Measurements from ENCODE around the gene SFXN2. TPM values are rescaled to one million over a fixed set of nuclear protein-coding genes. Genes with fewer than 3 reads are reported as not detected.
A peak's percentile ranks its signal among the peaks of the same experiment; 100 is the strongest.

The SFXN2 gene
- total RNA-seq, 4 donors from 2014 or later, result 1.4 to 7.8 (median 3.6) TPM

GRCh38 chr10:102676534-102677315 lies 37.7 kb upstream of the SFXN2 start:
- Histone ChIP-seq H3K27ac (peak overlapping the region in 3 of 4 donors; percentile 66 to 82 (median 75)), H3K27me3 (no peaks in the 10 kb centered on the region), H3K9me3 (no peaks in the 10 kb centered on the region), H3K36me3 (peaks cover 0 to 7% (median 0%) of the 10 kb centered on the region in 3 donors), H3K4me3 (no peak overlapping the region), H3K4me1 (peaks cover 30 to 71% (median 55%) of the 10 kb centered on the region in 3 donors)
- WGBS, 2 donors, result 57 to 79% methylated on average over 8 to 9 of the region's 9 CpGs
- intact Hi-C loops (cut with DNase I), result no loop called here
- DNase-seq, result no peak
- no peak for TF ChIP-seq POLR2A (IDR thresholded peaks at IDR 0.05)
- TF ChIP-seq CTCF (IDR thresholded peaks at IDR 0.05), result no peak

- Histone ChIP-seq H3K4me1 (peaks cover 30 to 69% (median 55%) of the 10 kb centered on the region in 3 donors), H3K36me3 (peaks cover 0 to 10% (median 0%) of the 10 kb centered on the region in 3 donors), H3K27ac (peak overlapping the region in 2 of 4 donors; percentile 75 to 82), H3K27me3 (no peaks in the 10 kb centered on the region), H3K9me3 (no peaks in the 10 kb centered on the region), H3K4me3 (no peak overlapping the region)
- 78 to 82% methylated on average over 7 to 9 of the region's 9 CpGs for WGBS, 2 donors
- intact Hi-C loops (cut with DNase I), result no loop called here
- DNase-seq, result no peak
- TF ChIP-seq CTCF (IDR thresholded peaks at IDR 0.05) (no peak), POLR2A (IDR thresholded peaks at IDR 0.05) (no peak)
Measured at GRCh38 chr10:102677331-102678067, 36.9 kb upstream of the SFXN2 start.

- Histone ChIP-seq H3K4me3 (no peak overlapping the region), H3K27me3 (no peaks in the 10 kb centered on the region), H3K4me1 (peaks cover 30 to 63% (median 55%) of the 10 kb centered on the region in 3 donors), H3K36me3 (peaks cover 0 to 10% (median 0%) of the 10 kb centered on the region in 3 donors), H3K27ac (peak overlapping the region in 1 of 4 donors; percentile 75), H3K9me3 (no peaks in the 10 kb centered on the region)
- 88 to 93% methylated on average over 9 of the region's 9 CpGs for WGBS, 2 donors
- no peak for DNase-seq
- no peak for TF ChIP-seq CTCF (IDR thresholded peaks at IDR 0.05)
- TF ChIP-seq POLR2A (IDR thresholded peaks at IDR 0.05), result no peak
- intact Hi-C loops (cut with DNase I), result no loop called here
Measured at GRCh38 chr10:102678068-102678400, 36.4 kb upstream of the SFXN2 start.

GRCh38 chr10:102678842-102679289 lies 35.6 kb upstream of the SFXN2 start:
- 6 to 9% methylated on average over 2 to 6 of the region's 9 CpGs for WGBS, 2 donors
- DNase-seq, result no peak
- intact Hi-C loops (cut with DNase I), result no loop called here
- peaks cover 0 to 14% (median 0%) of the 10 kb centered on the region in 3 donors for H3K36me3 ChIP-seq
- peak overlapping the region in 1 of 4 donors; percentile 39 for H3K4me3 ChIP-seq
- peaks cover 24 to 55% (median 46%) of the 10 kb centered on the region in 3 donors for H3K4me1 ChIP-seq
- TF ChIP-seq CTCF (IDR thresholded peaks at IDR 0.05) (peak in 5 of 6 experiments; percentile 45 to 62 (median 54)), POLR2A (IDR thresholded peaks at IDR 0.05) (no peak)
- H3K9me3 ChIP-seq, result no peaks in the 10 kb centered on the region
- H3K27me3 ChIP-seq, result no peaks in the 10 kb centered on the region
- H3K27ac ChIP-seq, result peak overlapping the region in 3 of 4 donors; percentile 14 to 39 (median 15)

GRCh38 chr10:102679596-102679995 lies 34.8 kb upstream of the SFXN2 start:
- 98 to 100% methylated on average over 4 of the region's 4 CpGs for WGBS, 2 donors
- no peak for DNase-seq
- no peak overlapping the region for H3K27ac ChIP-seq

More at GRCh38 chr10:102679596-102679995, 34.8 kb upstream of the SFXN2 start:
- H3K27me3 ChIP-seq, result no peaks in the 10 kb centered on the region
- TF ChIP-seq POLR2A (IDR thresholded peaks at IDR 0.05) (no peak), CTCF (IDR thresholded peaks at IDR 0.05) (no peak)
- no peaks in the 10 kb centered on the region for H3K9me3 ChIP-seq
- intact Hi-C loops (cut with DNase I), result no loop called here
- no peak overlapping the region for H3K4me3 ChIP-seq
- peaks cover 17 to 48% (median 39%) of the 10 kb centered on the region in 3 donors for H3K4me1 ChIP-seq
- H3K36me3 ChIP-seq, result peaks cover 0 to 22% (median 0%) of the 10 kb centered on the region in 3 donors

All from esophagus squamous epithelium (tissue), 5 donors.